VCaP (cell line): ENCODE data around the gene SNX17.

Experiments
- H3K27ac ChIP-seq: fragments of 450-650 bp; 2 replicates; pipeline ENCODE4 v1.5.1; 2017
- TF ChIP-seq, protein P1 (sequence below): fragments of 450-650 bp; conservative IDR thresholded peaks from 2 replicates; pipeline ENCODE4 v1.5.1; 2017; ENCODE audit warnings: mild to moderate bottlenecking, moderate library complexity

The SNX17 gene

GRCh38 chr2:27378096-27378808 is 7.8 kb downstream of the SNX17 start:
- TF ChIP-seq, protein P1, sequence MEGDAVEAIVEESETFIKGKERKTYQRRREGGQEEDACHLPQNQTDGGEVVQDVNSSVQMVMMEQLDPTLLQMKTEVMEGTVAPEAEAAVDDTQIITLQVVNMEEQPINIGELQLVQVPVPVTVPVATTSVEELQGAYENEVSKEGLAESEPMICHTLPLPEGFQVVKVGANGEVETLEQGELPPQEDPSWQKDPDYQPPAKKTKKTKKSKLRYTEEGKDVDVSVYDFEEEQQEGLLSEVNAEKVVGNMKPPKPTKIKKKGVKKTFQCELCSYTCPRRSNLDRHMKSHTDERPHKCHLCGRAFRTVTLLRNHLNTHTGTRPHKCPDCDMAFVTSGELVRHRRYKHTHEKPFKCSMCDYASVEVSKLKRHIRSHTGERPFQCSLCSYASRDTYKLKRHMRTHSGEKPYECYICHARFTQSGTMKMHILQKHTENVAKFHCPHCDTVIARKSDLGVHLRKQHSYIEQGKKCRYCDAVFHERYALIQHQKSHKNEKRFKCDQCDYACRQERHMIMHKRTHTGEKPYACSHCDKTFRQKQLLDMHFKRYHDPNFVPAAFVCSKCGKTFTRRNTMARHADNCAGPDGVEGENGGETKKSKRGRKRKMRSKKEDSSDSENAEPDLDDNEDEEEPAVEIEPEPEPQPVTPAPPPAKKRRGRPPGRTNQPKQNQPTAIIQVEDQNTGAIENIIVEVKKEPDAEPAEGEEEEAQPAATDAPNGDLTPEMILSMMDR = peak; percentile 41
- H3K27ac ChIP-seq = peak overlapping the region; percentile 86

GRCh38 chr2:27378809-27379290 is 8.4 kb downstream of the SNX17 start:
- TF ChIP-seq, protein P1 = no peak
- H3K27ac ChIP-seq = peak overlapping the region; percentile 86

GRCh38 chr2:27379383-27379835 is 9.0 kb downstream of the SNX17 start:
- peak overlapping the region; percentile 86 for H3K27ac ChIP-seq
- TF ChIP-seq, protein P1 = no peak

DNA sequence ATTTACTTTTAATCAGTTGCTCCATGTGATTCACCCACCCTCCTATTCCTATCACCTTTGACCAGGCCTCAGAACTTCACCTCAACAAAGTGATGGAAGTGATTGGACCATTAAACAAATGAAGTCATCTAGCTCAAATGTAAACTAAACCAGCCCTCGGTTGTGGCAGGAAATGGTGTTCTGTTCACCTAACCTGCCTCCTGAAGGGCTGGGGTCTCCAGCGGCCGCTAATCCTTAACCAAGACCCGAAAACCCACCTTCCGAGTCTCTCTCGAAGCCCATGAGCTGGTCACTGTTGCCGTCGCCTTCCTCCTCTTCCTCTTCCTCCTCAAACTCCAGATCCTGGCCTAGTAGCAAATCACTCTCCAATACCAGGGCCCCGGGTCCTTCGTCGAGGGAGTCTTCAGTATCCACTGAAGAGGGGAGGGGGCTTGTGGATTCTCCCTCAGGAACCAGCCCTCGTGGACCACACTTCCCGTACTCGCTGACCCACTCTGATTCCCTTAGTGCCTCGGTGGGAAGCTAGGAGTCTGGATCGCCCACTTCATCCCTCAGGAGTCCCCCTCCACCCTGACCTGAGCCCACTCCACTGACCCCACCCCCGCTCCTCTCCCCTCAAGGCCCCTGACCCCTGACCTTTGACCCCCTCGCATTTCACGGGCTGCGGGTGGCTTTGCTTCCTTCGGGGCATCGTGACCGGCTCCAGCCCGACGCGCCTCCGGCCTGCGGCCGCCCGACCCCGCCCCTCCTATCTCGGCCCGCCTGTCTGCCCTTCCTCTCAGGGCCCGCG is 9.6 kb downstream of the SNX17 start:
- H3K27ac ChIP-seq = peak overlapping the region; percentile 86
- TF ChIP-seq, protein P1 = no peak

- TF ChIP-seq, protein P1 = no peak
- peak within 1 kb of the TSS; percentile 86 for H3K27ac ChIP-seq
Observed at GRCh38 chr2:27380626-27381545, 10.5 kb downstream of the SNX17 start, which contains the start of gene ZNF513. Gene ZNF513, minus strand, starts transcription at chr2:27380734. Its CDS starts 208 bp downstream, at chr2:27380526.

DNA sequence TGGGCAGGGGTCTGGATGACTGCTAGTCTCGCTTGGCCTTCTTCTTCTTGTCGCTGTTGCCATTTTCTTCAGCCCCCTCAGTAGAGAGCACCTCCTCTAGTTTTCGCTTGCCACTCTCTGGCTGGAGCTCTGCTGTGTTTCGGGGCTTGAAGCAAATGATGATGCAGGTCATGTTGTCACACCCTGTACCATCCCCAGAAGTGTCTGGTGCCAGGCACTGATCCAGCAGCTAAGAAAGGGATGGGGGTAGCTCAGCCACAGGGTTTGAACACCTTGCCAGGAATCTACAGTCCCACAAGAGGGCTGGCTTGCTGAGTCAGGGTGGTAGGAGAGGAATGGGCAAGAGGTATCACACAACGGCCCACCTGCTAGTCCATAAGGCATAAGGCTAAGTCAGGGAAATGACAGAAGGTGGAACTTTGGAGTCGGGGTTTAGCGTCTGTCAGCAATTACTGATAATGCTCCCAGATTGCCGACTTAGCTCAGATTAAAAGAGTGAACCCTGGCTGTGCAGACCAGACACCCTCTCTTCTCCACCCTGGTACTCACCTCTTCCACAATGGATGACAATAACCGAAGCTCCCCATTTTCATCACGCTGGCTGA is 11.3 kb downstream of the SNX17 start:
- peak overlapping the region; percentile 86 for H3K27ac ChIP-seq
- TF ChIP-seq, protein P1 = no peak
